Measurements from ENCODE around the gene JTB. TPM values are rescaled to one million over a fixed set of nuclear protein-coding genes. Genes with fewer than 3 reads are reported as not detected.
"Not testable (repeated sequence)": the region's sequence is repeated elsewhere in the genome, so short reads cannot be mapped to it uniquely, and the experiment has no call there.

The JTB gene
- total RNA-seq, 1 experiment from 2014 or later: 202 TPM

DNA sequence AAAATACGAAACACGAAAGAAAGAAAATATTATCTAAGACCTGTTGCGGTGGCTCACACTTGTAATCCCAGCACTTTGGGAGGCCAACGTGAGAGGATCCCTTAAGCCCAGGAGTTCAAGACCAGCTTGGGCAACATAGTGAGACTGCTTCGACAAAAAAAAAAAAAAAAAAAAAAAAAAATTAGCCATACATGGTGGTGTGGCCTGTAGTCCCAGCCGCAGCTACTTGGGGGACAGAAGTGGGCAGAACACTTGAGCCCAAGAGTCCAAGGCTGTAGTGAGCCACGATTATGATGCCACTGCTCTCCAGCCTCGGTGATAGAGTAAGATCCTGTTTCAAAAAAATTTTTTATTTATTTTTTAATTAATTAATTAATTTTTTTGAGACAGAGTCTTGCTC is 10.1 kb upstream of the JTB start:
- H3K27me3 ChIP-seq (ENCODE audit: control insufficient read depth, insufficient read depth, low read length): no peaks in the 10 kb centered on the region
- peaks cover 10% of the 10 kb centered on the region for H3K36me3 ChIP-seq (replicated peaks; ENCODE audit: control insufficient read depth, insufficient read depth, low read length)
- no peak overlapping the region for H3K4me3 ChIP-seq (ENCODE audit: insufficient read depth, low read depth, low read length)
- DNase-seq: no peak

DNA sequence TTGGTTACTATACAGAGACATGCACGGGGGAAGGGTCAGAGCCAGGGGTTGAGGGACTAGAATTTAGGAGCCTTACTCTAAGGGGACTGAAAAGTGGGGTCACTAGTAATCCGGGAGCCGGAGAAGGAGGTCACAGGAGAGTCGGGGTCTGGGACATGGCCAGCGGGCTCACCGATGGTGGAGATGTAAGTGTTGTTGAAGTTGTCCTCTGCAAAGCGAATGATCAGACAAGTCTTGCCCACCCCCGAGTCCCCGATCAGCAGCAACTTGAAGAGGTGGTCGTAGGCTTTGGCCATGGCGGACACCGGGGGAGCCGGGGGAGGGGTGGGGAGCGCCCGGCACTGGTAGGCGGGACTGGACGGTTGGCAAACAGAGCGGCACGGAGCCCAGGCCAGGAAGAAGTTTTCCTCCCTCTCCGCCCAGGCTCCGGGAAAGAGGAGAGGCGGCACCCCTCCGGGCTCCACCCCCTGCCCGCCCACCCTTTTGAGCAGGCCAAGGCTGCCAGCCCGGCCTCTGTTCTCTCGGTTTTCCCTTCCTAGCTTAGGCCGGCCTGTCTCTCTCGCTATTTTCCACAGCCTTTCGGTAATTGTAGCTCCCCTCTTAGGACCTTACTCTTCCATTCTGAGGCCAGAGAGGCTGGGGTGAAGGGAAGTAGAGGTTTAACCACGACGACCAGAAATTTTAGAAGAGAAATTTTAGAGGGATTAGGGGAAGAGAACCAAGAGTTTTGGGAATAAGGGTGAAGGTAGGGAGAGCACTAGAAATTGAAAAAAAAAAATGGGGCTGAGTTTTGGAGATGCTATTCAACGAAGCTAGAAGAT is 8.7 kb upstream of the JTB start, which contains the start of gene RAB13:
RAB13 (minus strand) TSS at position 399 of the 821 bp plus-strand sequence; CDS start at position 296, 103 bp downstream.
- DNase-seq: peak; percentile 93
- H3K27me3 ChIP-seq (ENCODE audit: control insufficient read depth, insufficient read depth, low read length): no peaks in the 10 kb centered on the region

DNA sequence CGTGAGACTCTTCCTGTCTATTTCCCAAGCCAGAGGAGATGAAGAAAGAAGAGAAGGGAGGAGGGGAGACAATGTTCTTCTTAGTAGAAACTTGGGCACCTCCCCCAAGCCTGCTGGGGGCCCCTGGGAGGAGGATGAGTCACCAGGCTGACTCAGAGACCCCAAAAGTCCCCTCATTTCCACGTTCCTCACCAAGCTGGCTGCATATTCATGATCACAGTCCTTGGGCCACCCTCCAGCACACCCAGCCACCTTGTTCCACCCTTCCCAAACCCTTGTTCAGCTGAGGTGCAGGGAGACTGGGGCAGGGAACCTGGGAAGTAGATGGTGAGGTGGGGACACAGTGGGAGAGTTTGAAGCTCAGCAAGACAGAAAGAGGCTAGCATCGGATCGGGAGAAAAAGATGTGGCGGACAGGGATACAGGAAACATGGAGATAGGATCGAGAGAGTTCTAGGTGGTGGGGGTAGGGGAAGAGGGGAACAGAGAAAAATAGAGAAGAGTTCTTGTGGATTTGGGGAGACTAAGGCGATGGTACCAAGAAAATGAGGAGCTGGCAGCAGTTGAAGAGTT is 8.0 kb upstream of the JTB start:
- Histone ChIP-seq H3K27me3 (ENCODE audit: control insufficient read depth, insufficient read depth, low read length) (no peaks in the 10 kb centered on the region), H3K4me3 (ENCODE audit: insufficient read depth, low read depth, low read length) (peak overlapping the region; percentile 87), H3K36me3 (replicated peaks; ENCODE audit: control insufficient read depth, insufficient read depth, low read length) (peaks cover 3% of the 10 kb centered on the region)
- DNase-seq: peak; percentile 57

More for the DNA sequence above, 8.7 kb upstream of the JTB start, which contains the start of gene RAB13:
- Histone ChIP-seq H3K4me3 (ENCODE audit: insufficient read depth, low read depth, low read length) (peak within 1 kb of the TSS; percentile 87), H3K36me3 (replicated peaks; ENCODE audit: control insufficient read depth, insufficient read depth, low read length) (peaks cover 4% of the 10 kb centered on the region)

DNA sequence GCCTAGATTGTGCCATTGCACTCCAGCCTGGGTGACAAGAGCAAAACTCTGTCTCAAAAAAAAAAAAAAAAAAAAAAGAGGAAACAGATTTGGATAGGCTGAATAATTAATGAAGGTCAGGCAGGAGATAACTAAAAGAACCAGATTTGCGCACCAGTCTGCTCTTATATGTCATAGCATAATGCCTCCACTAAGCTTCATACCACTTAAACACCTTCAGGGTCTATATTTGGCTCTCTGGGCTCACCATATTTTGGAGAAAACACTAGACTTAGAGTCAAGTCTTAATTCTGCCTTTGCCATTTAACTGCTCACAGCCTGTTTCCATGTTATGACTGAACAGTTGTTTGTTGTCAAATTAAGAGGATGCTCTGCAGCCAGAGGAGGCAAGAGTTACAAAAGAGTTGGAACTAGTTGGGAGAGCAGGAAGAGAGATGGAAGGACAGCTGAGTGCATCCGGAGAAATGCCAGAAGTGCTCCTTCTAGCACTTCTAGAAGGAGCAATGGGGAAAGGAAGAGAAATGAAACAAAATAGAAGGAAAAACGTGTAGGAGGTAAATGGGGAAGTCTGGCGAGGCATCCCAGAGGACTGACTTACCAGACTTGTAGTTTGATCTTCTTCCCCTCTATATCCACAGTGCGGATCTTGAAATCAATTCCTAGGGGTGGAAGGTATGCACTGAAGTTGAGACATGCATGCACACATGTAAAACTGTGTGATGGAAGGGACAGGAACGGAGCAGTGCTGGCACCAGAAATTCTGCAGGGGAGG is 6.8 kb upstream of the JTB start:
- peaks cover 3% of the 10 kb centered on the region for H3K36me3 ChIP-seq (replicated peaks; ENCODE audit: control insufficient read depth, insufficient read depth, low read length)
- no peak overlapping the region for H3K4me3 ChIP-seq (ENCODE audit: insufficient read depth, low read depth, low read length)
- no peak for DNase-seq

DNA sequence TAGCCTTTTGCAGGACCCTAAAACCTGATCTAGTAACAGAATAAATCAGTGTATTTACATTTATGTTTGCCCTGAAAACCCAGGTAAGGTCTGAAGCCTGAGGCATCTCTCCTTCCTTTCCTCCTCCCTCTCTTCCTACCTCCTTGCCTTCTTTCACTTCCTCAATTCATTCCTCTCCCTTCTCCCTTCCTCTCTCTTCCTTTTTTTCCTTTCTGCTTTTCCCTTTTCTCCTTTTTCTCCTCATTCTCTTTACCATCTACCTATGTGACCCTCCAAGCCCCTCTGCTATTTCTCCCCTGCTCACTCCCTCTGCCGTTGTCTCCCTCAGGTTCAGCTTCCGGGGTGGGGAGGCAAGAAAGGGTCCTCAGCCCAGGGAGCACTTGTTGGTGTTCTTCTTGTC is 4.3 kb upstream of the JTB start:
- not testable (repeated sequence) for H3K36me3 ChIP-seq (replicated peaks; ENCODE audit: control insufficient read depth, insufficient read depth, low read length); DNase-seq

More for the DNA sequence above, 6.8 kb upstream of the JTB start:
- H3K27me3 ChIP-seq (ENCODE audit: control insufficient read depth, insufficient read depth, low read length): no peaks in the 10 kb centered on the region

DNA sequence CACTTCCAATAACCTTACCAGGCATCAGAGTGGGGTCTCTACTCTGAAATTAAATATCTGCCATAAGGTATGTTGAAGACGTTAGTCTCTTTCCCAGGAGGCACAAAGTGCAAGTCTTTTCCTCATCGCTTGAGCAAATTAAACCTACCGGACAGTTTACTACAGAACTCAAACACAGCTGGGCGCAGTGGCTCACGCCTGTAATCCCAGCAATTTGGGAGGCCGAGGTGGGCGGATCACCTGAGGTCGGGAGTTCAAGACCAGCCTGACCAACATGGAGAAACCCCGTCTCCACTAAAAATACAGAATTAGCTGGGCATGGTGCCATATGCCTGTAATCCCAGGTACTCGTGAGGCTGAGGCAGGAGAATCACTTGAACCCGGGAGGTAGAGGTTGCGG is 1.6 kb upstream of the JTB start:
- not testable (repeated sequence) for H3K27me3 ChIP-seq (ENCODE audit: control insufficient read depth, insufficient read depth, low read length); DNase-seq; H3K4me3 ChIP-seq (ENCODE audit: insufficient read depth, low read depth, low read length)
- H3K36me3 ChIP-seq (replicated peaks; ENCODE audit: control insufficient read depth, insufficient read depth, low read length): peaks cover 12% of the 10 kb centered on the region

More for the DNA sequence above, 4.3 kb upstream of the JTB start:
- H3K4me3 ChIP-seq (ENCODE audit: insufficient read depth, low read depth, low read length); H3K27me3 ChIP-seq (ENCODE audit: control insufficient read depth, insufficient read depth, low read length): not testable (repeated sequence)

DNA sequence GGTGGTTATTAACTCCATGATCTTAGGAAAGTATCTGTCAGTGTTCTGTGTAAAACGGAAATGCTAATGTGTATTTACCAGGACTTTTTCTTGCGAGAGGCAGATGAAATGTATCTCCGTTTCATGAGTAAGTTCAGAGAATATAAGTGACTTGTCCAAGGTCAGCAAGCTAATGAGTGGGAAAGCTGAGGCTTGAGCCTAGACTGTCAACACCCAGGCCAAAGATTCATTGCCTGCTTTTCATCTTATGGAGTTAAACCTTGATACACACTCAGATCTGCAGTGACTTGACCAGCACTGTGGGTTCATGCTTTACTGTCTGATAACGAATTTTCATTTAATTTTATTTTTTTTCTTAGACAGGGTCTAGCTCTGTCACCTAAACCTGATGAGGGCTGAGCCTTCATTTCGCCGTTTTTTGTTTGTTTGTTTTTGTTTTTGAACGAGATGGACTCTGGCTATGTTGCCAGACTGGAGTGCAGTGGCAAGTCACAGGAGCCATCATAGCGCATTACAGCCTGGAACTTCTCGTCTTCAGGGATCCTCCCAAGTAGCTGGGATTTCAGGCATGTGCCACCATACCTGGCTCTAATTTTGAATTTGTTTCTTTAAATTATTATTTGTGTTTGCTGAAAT is 918 bp upstream of the JTB start:
- no peak for DNase-seq
- Histone ChIP-seq H3K36me3 (replicated peaks; ENCODE audit: control insufficient read depth, insufficient read depth, low read length) (peaks cover 15% of the 10 kb centered on the region), H3K27me3 (ENCODE audit: control insufficient read depth, insufficient read depth, low read length) (no peaks in the 10 kb centered on the region), H3K4me3 (ENCODE audit: insufficient read depth, low read depth, low read length) (peak overlapping the region; percentile 97)

DNA sequence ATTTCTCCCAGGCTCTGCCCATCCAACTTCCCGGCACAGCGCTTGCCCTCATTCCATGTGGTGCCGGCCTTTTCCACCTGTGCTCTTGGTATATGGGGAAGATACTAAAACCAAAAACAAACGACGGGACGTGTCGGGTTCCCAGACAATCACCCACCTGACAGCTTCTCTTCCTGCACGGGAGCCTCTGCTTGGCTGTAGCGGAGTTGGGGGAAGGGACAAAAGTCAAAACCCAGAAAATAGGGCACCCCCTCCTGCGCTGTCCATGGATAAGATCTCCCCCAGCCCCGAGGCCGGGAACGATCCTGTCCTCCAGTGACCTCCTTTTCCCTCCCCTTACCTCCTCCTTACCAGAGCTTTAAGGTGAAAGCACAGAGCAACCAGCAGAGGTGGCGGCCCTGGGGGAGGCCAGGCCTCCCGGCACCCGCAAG is 640 bp downstream of the JTB start:
- no peaks in the 10 kb centered on the region for H3K27me3 ChIP-seq (ENCODE audit: control insufficient read depth, insufficient read depth, low read length)
- no peak for DNase-seq
- peaks cover 15% of the 10 kb centered on the region for H3K36me3 ChIP-seq (replicated peaks; ENCODE audit: control insufficient read depth, insufficient read depth, low read length)
- peak overlapping the region; percentile 97 for H3K4me3 ChIP-seq (ENCODE audit: insufficient read depth, low read depth, low read length)

DNA sequence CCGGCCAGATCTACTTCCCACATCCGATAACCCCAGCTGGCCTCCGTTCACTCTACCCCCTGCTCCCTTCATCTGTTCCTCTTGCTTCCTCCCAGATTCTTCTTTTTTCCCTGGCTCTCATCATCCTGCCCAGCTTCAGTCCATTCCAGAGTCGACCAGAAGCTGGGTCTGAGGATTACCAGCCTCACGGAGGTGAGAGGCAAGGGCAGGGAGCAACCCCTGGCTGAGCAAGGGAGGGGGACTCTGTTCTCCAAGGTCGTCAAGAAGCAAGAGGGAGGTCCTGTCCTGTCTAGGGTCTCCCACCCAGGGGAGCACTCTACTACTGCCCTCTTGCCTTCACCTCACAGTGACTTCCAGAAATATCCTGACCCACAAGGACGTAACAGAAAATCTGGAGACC is 3.9 kb downstream of the JTB start:
- no peak overlapping the region for H3K4me3 ChIP-seq (ENCODE audit: insufficient read depth, low read depth, low read length)
- H3K27me3 ChIP-seq (ENCODE audit: control insufficient read depth, insufficient read depth, low read length): no peaks in the 10 kb centered on the region
- no peak for DNase-seq
- peaks cover 13% of the 10 kb centered on the region for H3K36me3 ChIP-seq (replicated peaks; ENCODE audit: control insufficient read depth, insufficient read depth, low read length)

DNA sequence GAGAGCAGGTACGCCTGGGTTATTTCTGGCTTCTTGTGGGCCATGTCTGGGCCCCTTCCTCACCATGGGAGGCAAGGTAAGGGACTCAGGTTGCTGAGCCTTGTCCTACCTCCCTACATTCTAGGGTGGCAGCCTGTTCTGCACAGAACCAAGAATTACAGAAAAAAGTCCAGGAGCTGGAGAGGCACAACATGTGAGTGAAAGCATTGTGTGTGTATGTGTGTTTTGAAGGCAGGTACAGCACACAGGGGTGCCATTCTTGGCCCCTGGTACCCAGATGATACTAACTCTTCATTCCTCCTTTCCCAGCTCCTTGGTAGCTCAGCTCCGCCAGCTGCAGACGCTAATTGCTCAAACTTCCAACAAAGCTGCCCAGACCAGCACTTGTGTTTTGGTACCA is 4.4 kb downstream of the JTB start:
- peaks cover 13% of the 10 kb centered on the region for H3K36me3 ChIP-seq (replicated peaks; ENCODE audit: control insufficient read depth, insufficient read depth, low read length)
- H3K4me3 ChIP-seq (ENCODE audit: insufficient read depth, low read depth, low read length): no peak overlapping the region
- H3K27me3 ChIP-seq (ENCODE audit: control insufficient read depth, insufficient read depth, low read length): no peaks in the 10 kb centered on the region
- no peak for DNase-seq

DNA sequence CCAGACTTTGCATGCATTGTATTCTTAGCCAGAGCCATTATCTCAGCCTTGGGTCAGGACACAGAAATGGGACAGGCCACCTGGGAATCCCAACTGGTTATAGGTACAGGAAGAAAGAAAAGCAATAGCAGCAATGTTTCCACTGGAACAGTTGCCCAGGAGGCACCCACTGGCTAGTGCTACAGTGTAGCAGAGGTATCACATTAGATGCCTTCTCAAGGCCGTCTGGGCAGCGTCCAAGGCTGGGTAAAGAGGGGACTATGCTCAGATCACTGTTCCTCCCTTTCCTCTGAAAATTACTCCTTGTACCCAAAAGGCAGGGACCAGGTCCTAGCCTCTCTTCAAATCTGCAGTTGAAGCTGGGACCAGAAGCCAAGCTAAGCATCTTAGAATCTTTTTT is 7.1 kb downstream of the JTB start:
- H3K27me3 ChIP-seq (ENCODE audit: control insufficient read depth, insufficient read depth, low read length): no peaks in the 10 kb centered on the region
- DNase-seq: no peak
- peaks cover 9% of the 10 kb centered on the region for H3K36me3 ChIP-seq (replicated peaks; ENCODE audit: control insufficient read depth, insufficient read depth, low read length)
- no peak overlapping the region for H3K4me3 ChIP-seq (ENCODE audit: insufficient read depth, low read depth, low read length)

DNA sequence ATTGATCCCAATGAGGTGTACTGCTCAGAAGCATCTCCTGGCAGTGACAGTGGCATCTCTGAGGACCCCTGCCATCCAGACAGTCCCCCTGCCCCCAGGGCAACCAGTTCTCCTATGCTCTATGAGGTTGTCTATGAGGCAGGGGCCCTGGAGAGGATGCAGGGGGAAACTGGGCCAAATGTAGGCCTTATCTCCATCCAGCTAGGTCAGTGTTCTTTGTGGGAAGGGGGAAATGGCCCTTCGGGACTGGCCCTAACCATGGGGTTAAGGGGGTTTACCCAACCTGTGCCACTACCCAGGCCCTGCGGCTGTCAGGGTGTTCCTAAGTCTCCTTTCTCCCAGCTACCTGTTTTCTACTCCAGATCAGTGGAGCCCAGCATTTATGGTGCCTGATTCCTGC is 8.5 kb downstream of the JTB start:
- Histone ChIP-seq H3K36me3 (replicated peaks; ENCODE audit: control insufficient read depth, insufficient read depth, low read length) (peaks cover 4% of the 10 kb centered on the region), H3K27me3 (ENCODE audit: control insufficient read depth, insufficient read depth, low read length) (no peaks in the 10 kb centered on the region), H3K4me3 (ENCODE audit: insufficient read depth, low read depth, low read length) (no peak overlapping the region)
- DNase-seq: no peak

DNA sequence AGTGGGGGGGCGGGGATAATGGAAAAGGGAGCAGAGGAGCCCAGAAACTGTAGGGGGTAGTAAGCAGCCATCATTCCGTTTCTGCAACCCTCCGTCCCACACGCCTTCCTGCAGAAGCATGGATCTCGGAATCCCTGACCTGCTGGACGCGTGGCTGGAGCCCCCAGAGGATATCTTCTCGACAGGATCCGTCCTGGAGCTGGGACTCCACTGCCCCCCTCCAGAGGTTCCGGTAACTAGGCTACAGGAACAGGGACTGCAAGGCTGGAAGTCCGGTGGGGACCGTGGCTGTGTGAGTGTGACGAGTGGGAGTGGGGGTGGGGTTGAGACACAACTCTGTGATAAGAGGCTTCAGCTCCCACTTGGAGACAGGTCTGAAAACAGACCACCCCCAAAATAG is 9.1 kb downstream of the JTB start:
- Histone ChIP-seq H3K27me3 (ENCODE audit: control insufficient read depth, insufficient read depth, low read length) (no peaks in the 10 kb centered on the region), H3K4me3 (ENCODE audit: insufficient read depth, low read depth, low read length) (peak overlapping the region; percentile 69), H3K36me3 (replicated peaks; ENCODE audit: control insufficient read depth, insufficient read depth, low read length) (no peaks in the 10 kb centered on the region; the same call in 1 of the 2 replicates)
- no peak for DNase-seq

DNA sequence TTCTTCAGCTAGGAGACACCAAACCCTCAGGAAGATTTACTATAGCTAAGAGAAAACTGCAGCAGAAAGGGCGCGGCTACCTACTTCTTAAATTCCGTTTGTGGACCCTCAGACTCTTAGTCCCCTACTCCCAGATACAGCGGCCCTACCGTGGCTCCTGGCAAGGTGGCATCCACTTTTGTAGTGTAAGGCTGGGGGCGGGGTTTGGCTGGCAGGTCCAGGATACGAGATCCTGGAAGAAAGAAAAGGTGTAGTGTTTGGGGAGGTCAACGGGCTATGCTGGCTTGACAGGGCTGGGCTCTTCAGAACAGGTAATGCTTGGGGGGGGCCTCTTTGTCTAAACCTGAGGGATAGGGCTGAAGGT is 9.5 kb downstream of the JTB start:
- no peaks in the 10 kb centered on the region; the same call in 1 of the 2 replicates for H3K36me3 ChIP-seq (replicated peaks; ENCODE audit: control insufficient read depth, insufficient read depth, low read length)
- DNase-seq: peak; percentile 55
- H3K4me3 ChIP-seq (ENCODE audit: insufficient read depth, low read depth, low read length): peak overlapping the region; percentile 69
- H3K27me3 ChIP-seq (ENCODE audit: control insufficient read depth, insufficient read depth, low read length): no peaks in the 10 kb centered on the region
